Mammary epithelial cell (primary cell): ENCODE measurements around the gene ABHD18.
"Not testable (repeated sequence)": the region's sequence is repeated elsewhere in the genome, so short reads cannot be mapped to it uniquely, and the experiment has no call there.

Source experiments
- CTCF ChIP-seq, 2 donors: IDR thresholded peaks in 1 of 2; conservative IDR thresholded peaks in 1 of 2; 2 replicates each; pipeline ENCODE4 v1.5.1; 2011 to 2012; ENCODE audit warnings: inconsistent platforms in 2 of 2, low read length in 2 of 2, mild to moderate bottlenecking in 2 of 2, control low read depth in 1 of 2, low read depth in 1 of 2; ENCODE audit not compliant: insufficient read depth in 1 of 2; ENCODE audit errors: extremely low read depth in 1 of 2
- EZH2 ChIP-seq: IDR thresholded peaks from 2 replicates; pipeline ENCODE4 v1.6.1; 2012; ENCODE audit warnings: low read length, inconsistent platforms, borderline replicate concordance

DNA sequence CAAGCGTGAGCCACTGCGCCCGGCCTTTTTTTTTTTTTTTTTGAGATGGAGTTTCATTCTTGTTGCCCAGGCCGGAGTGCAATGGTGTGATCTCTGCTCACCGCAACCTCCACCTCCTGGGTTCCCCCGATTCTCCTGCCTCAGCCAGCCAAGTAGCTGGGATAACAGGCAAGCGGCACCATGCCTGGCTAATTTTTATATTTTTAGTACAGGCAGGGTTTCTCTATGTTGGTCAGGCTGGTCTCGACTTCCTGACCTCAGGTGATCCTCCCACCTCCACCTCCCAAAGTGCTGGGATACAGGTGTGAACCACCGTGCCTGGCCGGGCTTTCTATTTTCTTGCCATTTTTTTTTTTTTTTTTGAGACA is 101.2 kb downstream of the ABHD18 start:
- TF ChIP-seq CTCF (conservative IDR thresholded peaks at IDR 0.05 in 1 of 2, IDR thresholded peaks at IDR 0.05 in 1 of 2; ENCODE audit: extremely low read depth in 1 of 2, insufficient read depth in 1 of 2, low read depth in 1 of 2, low read length in 2 of 2); EZH2: not testable (repeated sequence)
